Uterus (tissue), 4 donors: Measurements from ENCODE around the gene CNOT6L. TPM values are rescaled to one million over a fixed set of nuclear protein-coding genes. Genes with fewer than 3 reads are reported as not detected.
"Not testable (repeated sequence)": the region's sequence is repeated elsewhere in the genome, so short reads cannot be mapped to it uniquely, and the experiment has no call there.

Experiments used
- DNase-seq, 2 donors: peaks; one replicate each; pipeline ENCODE4 v3.0.0-alpha.2; 2019 to 2020
- H3K27ac ChIP-seq, 2 donors: fragments of 200-600 bp; sonication (generic); 1 replicate in 1 of 2; 2 replicates in 1 of 2; pipeline ENCODE4 v1.5.1; 2016 to 2018
- H3K27me3 ChIP-seq, 2 donors: fragments of 200-600 bp; sonication (generic); one replicate each; pipeline ENCODE4 v1.5.1; 2018 to 2019; ENCODE audit warnings: control low read depth in 1 of 2
- H3K36me3 ChIP-seq, 2 donors: fragments of 200-600 bp; sonication (generic); one replicate each; pipeline ENCODE4 v1.5.1; 2019; ENCODE audit warnings: control low read depth in 1 of 2
- H3K4me1 ChIP-seq, 2 donors: fragments of 200-600 bp; sonication (generic); one replicate each; pipeline ENCODE4 v1.5.1; 2018 to 2019; ENCODE audit warnings: control low read depth in 1 of 2
- H3K4me3 ChIP-seq, 2 donors: fragments of 200-600 bp; sonication (generic); 1 replicate in 1 of 2; 2 replicates in 1 of 2; pipeline ENCODE4 v1.5.1; 2018 to 2019; ENCODE audit warnings: mild to moderate bottlenecking in 1 of 2
- H3K9me3 ChIP-seq, 2 donors: fragments of 200-600 bp; sonication (generic); one replicate each; pipeline ENCODE4 v1.5.1; 2019; ENCODE audit warnings: control low read depth in 1 of 2
- CTCF ChIP-seq, 4 experiments: fragments of 200-600 bp in 2 of 4; fragments of 450-650 bp in 2 of 4; sonication (generic) in 2 of 4; IDR thresholded peaks; one replicate each; pipeline ENCODE4 v1.5.1; 2016 to 2019; ENCODE audit warnings: antibody characterized with exemption in 4 of 4, mild to moderate bottlenecking in 2 of 4, moderate library complexity in 1 of 4
- POLR2A ChIP-seq, 2 donors: fragments of 450-650 bp; IDR thresholded peaks; one replicate each; pipeline ENCODE4 v1.6.1; 2016; ENCODE audit warnings: antibody characterized with exemption in 2 of 2, mild to moderate bottlenecking in 1 of 2, moderate library complexity in 1 of 2
- intact Hi-C: fragments of 100-400 bp; cut with DNase I; formaldehyde crosslinking; loops from one replicate; pipeline ENCODE4 v1.15.1; 2023; ENCODE audit warnings: low total_unique reads
- total RNA-seq, 4 donors: library from RNA; depleted of rRNA in 3 of 4; stranded (reverse); fragments of >200 nt in 3 of 4; gene quantifications; one replicate each; pipeline versions ENCODE4 v1.1.0 to v1.2.4, GENCODE V29; 2014 to 2023
- donor health status: DM: yes; HTN: yes; CAD: no.

The CNOT6L gene
- total RNA-seq, 4 donors from 2014 or later: 6.7 to 63.2 (median 45.9) TPM

DNA sequence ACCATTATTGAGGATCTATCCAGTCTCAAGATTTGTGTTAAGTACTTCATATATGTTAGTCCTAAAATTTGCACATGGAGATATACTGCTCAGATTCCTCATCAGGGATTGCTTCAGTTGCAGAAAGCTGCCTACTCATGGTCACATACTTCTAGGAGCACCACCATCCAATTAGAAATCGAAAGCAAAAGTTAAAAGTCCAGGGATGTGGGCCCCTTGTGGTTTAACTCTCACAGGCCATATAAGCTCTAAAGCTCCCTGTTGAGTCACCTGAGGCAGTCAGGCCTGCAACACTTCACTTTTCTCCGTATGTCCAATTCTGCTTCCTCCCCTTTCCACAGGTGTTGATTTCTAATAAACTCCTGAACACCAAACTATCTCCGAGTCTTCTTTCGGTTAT, 84.2 kb downstream of the CNOT6L start:
- no peak for DNase-seq
- Histone ChIP-seq H3K9me3 (no peaks in the 10 kb centered on the region), H3K4me1 (no peaks in the 10 kb centered on the region), H3K4me3 (no peak overlapping the region), H3K36me3 (no peaks in the 10 kb centered on the region), H3K27ac (no peak overlapping the region), H3K27me3 (no peaks in the 10 kb centered on the region)
- intact Hi-C loops: no loop called here
- no peak for TF ChIP-seq POLR2A (IDR thresholded peaks at IDR 0.05)
- no peak for TF ChIP-seq CTCF (IDR thresholded peaks at IDR 0.05)

DNA sequence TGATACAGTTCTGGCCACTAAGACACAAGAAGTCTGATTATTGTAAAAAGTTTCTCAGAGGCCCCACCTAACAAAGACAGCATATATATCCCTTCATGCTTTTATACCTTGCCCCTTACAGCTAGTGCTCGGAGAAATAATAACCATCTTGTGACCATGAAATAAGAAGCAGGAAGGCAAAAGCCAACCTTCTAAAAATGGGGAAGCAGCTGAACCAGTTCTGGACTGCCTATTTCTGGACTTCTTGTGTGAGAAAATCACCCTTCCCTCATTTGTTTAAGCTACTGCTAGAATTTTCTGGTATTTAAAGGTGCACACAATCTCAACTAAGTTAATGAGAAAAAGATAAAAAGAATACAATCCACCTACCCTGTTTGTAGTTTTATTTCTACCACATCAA, 87.5 kb downstream of the CNOT6L start:
- no peaks in the 10 kb centered on the region for H3K36me3 ChIP-seq
- intact Hi-C loops: no loop called here

DNA sequence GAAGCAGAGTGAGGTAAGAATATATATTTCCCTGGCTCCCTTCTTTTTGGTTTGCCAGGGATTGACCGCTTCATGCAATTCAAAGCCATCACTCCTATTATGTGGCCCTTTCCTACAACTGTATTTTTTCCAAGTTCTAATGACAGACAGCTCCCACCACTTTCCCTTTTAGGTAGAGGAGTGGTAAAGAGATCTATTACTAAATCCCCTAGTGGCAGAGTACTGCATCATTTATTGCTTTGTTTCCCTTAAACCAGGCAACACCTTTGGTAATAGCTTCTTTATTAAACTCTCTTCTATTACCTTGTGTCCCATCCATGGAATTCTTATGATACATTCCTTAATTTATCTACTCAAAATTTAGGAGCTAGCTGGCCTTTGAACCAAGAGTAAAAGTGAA, 90.7 kb downstream of the CNOT6L start:
- TF ChIP-seq POLR2A (IDR thresholded peaks at IDR 0.05): no peak
- TF ChIP-seq CTCF (IDR thresholded peaks at IDR 0.05): no peak
- Histone ChIP-seq H3K4me1 (no peaks in the 10 kb centered on the region), H3K36me3 (no peaks in the 10 kb centered on the region), H3K27ac (no peak overlapping the region), H3K9me3 (no peaks in the 10 kb centered on the region), H3K4me3 (no peak overlapping the region), H3K27me3 (no peaks in the 10 kb centered on the region)
- no peak for DNase-seq
- intact Hi-C loops: no loop called here

More for the DNA sequence above, 87.5 kb downstream of the CNOT6L start:
- no peak for DNase-seq
- Histone ChIP-seq H3K27me3 (no peaks in the 10 kb centered on the region), H3K4me1 (no peaks in the 10 kb centered on the region), H3K9me3 (no peaks in the 10 kb centered on the region), H3K27ac (no peak overlapping the region), H3K4me3 (no peak overlapping the region)
- no peak for TF ChIP-seq CTCF (IDR thresholded peaks at IDR 0.05)
- no peak for TF ChIP-seq POLR2A (IDR thresholded peaks at IDR 0.05)

- no peaks in the 10 kb centered on the region for H3K9me3 ChIP-seq
- no peaks in the 10 kb centered on the region for H3K36me3 ChIP-seq
- H3K27me3 ChIP-seq: no peaks in the 10 kb centered on the region
- no peak for TF ChIP-seq CTCF (IDR thresholded peaks at IDR 0.05)
- no peak for TF ChIP-seq POLR2A (IDR thresholded peaks at IDR 0.05)
- H3K27ac ChIP-seq: no peak overlapping the region
- H3K4me1 ChIP-seq: no peaks in the 10 kb centered on the region
- no peak for DNase-seq
- intact Hi-C loops: no loop called here
- no peak overlapping the region for H3K4me3 ChIP-seq
Measured at GRCh38 chr4:77721073-77721472, 98.1 kb downstream of the CNOT6L start.

DNA sequence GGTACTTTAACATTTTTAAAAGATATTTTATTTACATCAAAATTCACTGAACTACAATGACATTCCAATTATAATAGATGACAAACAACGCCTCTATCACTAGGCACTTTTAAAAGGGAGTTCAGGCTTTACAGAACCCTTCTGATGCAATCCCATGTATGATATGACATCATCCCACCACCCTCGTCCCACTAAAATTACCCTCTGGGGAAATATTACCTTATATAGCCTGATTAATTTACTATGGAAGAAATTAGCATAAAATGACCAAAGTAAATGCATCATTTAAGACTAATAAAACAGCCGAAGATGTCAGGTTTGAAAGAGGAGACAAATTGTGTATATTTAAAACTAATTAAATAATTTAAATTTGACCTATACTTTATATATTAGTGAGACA, 100.7 kb downstream of the CNOT6L start:
- DNase-seq, H3K9me3 ChIP-seq, H3K36me3 ChIP-seq, intact Hi-C loops, H3K4me1 ChIP-seq, H3K27me3 ChIP-seq, H3K27ac ChIP-seq, H3K4me3 ChIP-seq: not testable (repeated sequence)
